Caco-2 (cell line): ENCODE measurements around the gene ACSS1. TPM values are rescaled to one million over a fixed set of nuclear protein-coding genes. Genes with fewer than 3 reads are reported as not detected.

Experiments used
- BruUV-seq: library from RNA; stranded (reverse); fragments of 400-500 nt; replicated peaks from 2 replicates; lab custom pipeline; 2021; lab: Mats Ljungman, UMichigan
- CTCF ChIA-PET: fragments of 300-600 bp; sonication (Branson Sonifier 250); formaldehyde crosslinking; loops from one replicate; lab custom pipeline; 2022; ENCODE audit warnings: antibody characterized with exemption; lab: Charles Lee
- POLR2A ChIA-PET: fragments of 300-600 bp; sonication (Branson Sonifier 250); formaldehyde crosslinking; loops from one replicate; lab custom pipeline; 2022; ENCODE audit warnings: antibody characterized with exemption; lab: Charles Lee
- DNase-seq, 2 experiments: peaks; one replicate each; pipeline versions ENCODE4 v3.0.0 to v3.0.0-alpha.2; 2020 to 2022
- H3K27me3 ChIP-seq: replicated peaks from 2 replicates; pipeline ENCODE4 v1.6.0; 2011; ENCODE audit warnings: low read length; ENCODE audit not compliant: control insufficient read depth, insufficient read depth
- H3K36me3 ChIP-seq: 2 replicates; pipeline ENCODE4 v1.5.1; 2011; ENCODE audit warnings: low read length; ENCODE audit not compliant: control insufficient read depth, insufficient read depth
- H3K4me1 ChIP-seq: fragments of 250-450 bp; sonication (Bioruptor Pico); 2 replicates; pipeline ENCODE4 v1.5.1; 2020; ENCODE audit warnings: mild to moderate bottlenecking
- H3K4me3 ChIP-seq: 2 replicates; pipeline ENCODE4 v1.5.1; 2011; ENCODE audit warnings: low read depth, mild to moderate bottlenecking, control low read depth, low read length
- H3K9me3 ChIP-seq: fragments of 250-450 bp; sonication (Bioruptor Pico); 2 replicates; pipeline ENCODE4 v1.5.1; 2020; ENCODE audit warnings: mild to moderate bottlenecking, moderate library complexity
- H3K27ac Mint-ChIP-seq: one replicate; pipeline ENCODE4 v1.8.0; 2022; ENCODE audit warnings: mixed read lengths; ENCODE audit not compliant: unreplicated experiment
- H3K27me3 Mint-ChIP-seq: one replicate; pipeline ENCODE4 v1.8.0; 2022; ENCODE audit warnings: mixed read lengths; ENCODE audit not compliant: insufficient read depth, unreplicated experiment
- H3K36me3 Mint-ChIP-seq: one replicate; pipeline ENCODE4 v1.8.0; 2022; ENCODE audit warnings: mild to moderate bottlenecking, mixed read lengths; ENCODE audit not compliant: insufficient read depth, unreplicated experiment
- H3K4me1 Mint-ChIP-seq: one replicate; pipeline ENCODE4 v1.8.0; 2022; ENCODE audit warnings: low read depth, mixed read lengths; ENCODE audit not compliant: unreplicated experiment
- H3K4me3 Mint-ChIP-seq: one replicate; pipeline ENCODE4 v1.8.0; 2022; ENCODE audit warnings: mild to moderate bottlenecking, moderate library complexity, mixed read lengths; ENCODE audit not compliant: unreplicated experiment
- H3K9me3 Mint-ChIP-seq: one replicate; pipeline ENCODE4 v1.8.0; 2022; ENCODE audit warnings: mixed read lengths; ENCODE audit not compliant: unreplicated experiment
- intact Hi-C: fragments of 100-400 bp; cut with micrococcal nuclease; formaldehyde crosslinking; loops from one replicate; pipeline ENCODE4 v1.10.0; 2022; ENCODE audit not compliant: unreplicated experiment
- total RNA-seq: library from RNA; stranded (reverse); gene quantifications from 2 replicates; pipeline ENCODE4 v1.2.3, GENCODE V29; 2022
- TF ChIP-seq, protein P1 (sequence below), 2 experiments: fragments of 200-600 bp in 1 of 2; IDR thresholded peaks; 1 replicate in 1 of 2; 2 replicates in 1 of 2; pipeline versions ENCODE4 v1.5.1 to v1.8.0; 2011 to 2022; ENCODE audit warnings: antibody characterized with exemption in 1 of 2, control low read depth in 1 of 2, inconsistent platforms in 1 of 2, low read depth in 1 of 2, low read length in 1 of 2, mild to moderate bottlenecking in 1 of 2, moderate library complexity in 1 of 2; ENCODE audit not compliant: insufficient read depth in 1 of 2, severe bottlenecking in 1 of 2, unreplicated experiment in 1 of 2

The ACSS1 gene
- total RNA-seq, 1 experiment from 2014 or later = 113 TPM

DNA sequence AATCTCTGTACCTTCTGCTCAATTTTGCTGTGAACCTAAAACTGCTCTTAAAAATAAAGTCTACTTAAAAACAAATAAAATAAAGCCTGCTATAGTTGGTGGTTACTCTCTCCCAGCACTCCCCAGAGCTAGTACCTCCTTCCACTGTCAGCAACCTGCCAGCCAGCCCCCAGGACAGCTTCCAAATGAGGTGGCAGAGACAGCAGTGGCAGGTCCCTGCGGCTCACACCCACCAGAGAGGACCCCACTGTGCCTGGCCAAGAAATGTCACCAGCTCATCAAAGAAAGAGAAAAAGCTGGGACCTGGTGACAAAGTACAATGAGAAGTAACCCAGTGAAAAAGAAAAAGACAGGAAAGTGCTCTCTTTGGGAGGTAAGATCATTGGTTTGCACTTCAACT lies 80.6 kb downstream of the ACSS1 start:
- Histone ChIP-seq H3K4me1 (no peaks in the 10 kb centered on the region), H3K27me3 (no peaks in the 10 kb centered on the region), H3K36me3 (peaks cover 7% of the 10 kb centered on the region), H3K4me3 (no peak overlapping the region), H3K9me3 (0 out of 2 replicates have a peak, but pooled peaks cover 3% of the 10 kb centered on the region)
- Mint-ChIP-seq H3K27me3 (no peaks in the 10 kb centered on the region), H3K27ac (no peak overlapping the region), H3K36me3 (peaks cover 50% of the 10 kb centered on the region), H3K4me1 (no peaks in the 10 kb centered on the region), H3K9me3 (peaks cover 34% of the 10 kb centered on the region), H3K4me3 (no peak overlapping the region)
- BruUV-seq = no TSS peak
- ChIA-PET CTCF (no interaction called here), POLR2A (no interaction called here)
- DNase-seq = no peak
- TF ChIP-seq, protein P1, sequence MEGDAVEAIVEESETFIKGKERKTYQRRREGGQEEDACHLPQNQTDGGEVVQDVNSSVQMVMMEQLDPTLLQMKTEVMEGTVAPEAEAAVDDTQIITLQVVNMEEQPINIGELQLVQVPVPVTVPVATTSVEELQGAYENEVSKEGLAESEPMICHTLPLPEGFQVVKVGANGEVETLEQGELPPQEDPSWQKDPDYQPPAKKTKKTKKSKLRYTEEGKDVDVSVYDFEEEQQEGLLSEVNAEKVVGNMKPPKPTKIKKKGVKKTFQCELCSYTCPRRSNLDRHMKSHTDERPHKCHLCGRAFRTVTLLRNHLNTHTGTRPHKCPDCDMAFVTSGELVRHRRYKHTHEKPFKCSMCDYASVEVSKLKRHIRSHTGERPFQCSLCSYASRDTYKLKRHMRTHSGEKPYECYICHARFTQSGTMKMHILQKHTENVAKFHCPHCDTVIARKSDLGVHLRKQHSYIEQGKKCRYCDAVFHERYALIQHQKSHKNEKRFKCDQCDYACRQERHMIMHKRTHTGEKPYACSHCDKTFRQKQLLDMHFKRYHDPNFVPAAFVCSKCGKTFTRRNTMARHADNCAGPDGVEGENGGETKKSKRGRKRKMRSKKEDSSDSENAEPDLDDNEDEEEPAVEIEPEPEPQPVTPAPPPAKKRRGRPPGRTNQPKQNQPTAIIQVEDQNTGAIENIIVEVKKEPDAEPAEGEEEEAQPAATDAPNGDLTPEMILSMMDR (IDR thresholded peaks at IDR 0.05; ENCODE audit: insufficient read depth in 1 of 2, low read depth in 1 of 2, low read length in 1 of 2, severe bottlenecking in 1 of 2, unreplicated experiment in 1 of 2) = no peak
- intact Hi-C loops = no loop called here

DNA sequence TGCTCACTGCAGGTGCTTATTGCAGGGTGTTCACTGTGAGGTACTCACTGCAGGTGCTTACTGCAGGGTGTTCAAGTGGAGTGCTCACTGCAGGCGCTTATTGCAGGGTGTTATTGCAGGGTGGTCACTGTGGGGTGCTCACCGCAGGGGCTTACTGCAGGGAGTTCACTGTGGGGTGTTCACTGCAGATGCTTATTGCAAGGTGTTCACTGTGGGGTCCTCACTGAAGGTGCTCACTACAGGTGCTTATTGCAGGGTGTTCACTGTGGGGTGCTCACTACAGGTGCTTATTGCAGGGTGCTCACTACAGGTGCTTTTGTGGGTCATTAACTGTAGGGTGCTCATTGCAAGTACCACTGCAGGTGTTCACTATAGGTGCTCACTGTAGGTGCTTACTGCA lies 85.6 kb downstream of the ACSS1 start:
- intact Hi-C loops = no loop called here
- Mint-ChIP-seq H3K4me3 (no peak overlapping the region), H3K36me3 (peaks cover 39% of the 10 kb centered on the region), H3K9me3 (peaks cover 15% of the 10 kb centered on the region), H3K27me3 (no peaks in the 10 kb centered on the region), H3K27ac (no peak overlapping the region), H3K4me1 (no peaks in the 10 kb centered on the region)
- 0 out of 2 replicates have a peak, but pooled peaks cover 3% of the 10 kb centered on the region for H3K9me3 ChIP-seq
- ChIA-PET CTCF (no interaction called here), POLR2A (no interaction called here)
- TF ChIP-seq, protein P1 (IDR thresholded peaks at IDR 0.05; ENCODE audit: insufficient read depth in 1 of 2, low read depth in 1 of 2, low read length in 1 of 2, severe bottlenecking in 1 of 2, unreplicated experiment in 1 of 2) = no peak
- no peak overlapping the region for H3K4me3 ChIP-seq
- H3K36me3 ChIP-seq = peaks cover 1% of the 10 kb centered on the region
- no peak for DNase-seq
- no peaks in the 10 kb centered on the region for H3K4me1 ChIP-seq
- H3K27me3 ChIP-seq = no peaks in the 10 kb centered on the region
- no TSS peak for BruUV-seq

DNA sequence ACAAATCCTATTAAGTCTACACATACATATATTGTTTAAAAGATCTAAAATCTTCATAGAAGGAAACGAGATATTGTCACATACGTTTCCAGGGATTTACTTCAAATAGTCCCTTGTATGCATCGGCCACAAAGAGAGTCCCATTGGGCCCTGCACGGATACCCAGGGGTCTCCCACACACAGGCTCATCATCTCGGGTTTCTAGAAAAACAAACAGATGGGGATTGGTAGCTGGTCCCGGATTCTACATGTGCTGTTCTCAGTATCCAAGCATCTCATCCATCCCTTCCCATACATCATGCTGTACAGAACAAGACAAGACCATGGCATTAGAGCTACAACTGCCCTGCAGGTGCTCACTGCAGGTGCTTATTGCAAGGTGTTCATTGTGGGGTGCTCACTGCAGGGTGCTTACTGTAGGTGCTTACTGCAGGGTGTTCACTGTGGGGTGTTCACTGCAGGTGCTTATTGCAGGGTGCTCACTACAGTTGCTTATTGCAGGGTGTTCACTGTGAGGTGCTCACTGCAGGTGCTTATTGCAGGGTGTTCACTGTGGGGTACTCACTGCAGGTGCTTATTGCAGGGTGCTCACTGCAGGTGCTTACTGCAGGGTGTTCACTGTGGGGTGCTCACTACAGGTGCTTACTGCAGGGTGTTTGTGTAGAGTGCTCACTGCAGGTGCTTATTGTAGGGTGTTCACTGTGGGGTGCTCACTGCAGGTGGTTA lies 86.4 kb downstream of the ACSS1 start:
- TF ChIP-seq, protein P1 (IDR thresholded peaks at IDR 0.05; ENCODE audit: insufficient read depth in 1 of 2, low read depth in 1 of 2, low read length in 1 of 2, severe bottlenecking in 1 of 2, unreplicated experiment in 1 of 2) = no peak

More for the DNA sequence above, 86.4 kb downstream of the ACSS1 start:
- Histone ChIP-seq H3K9me3 (0 out of 2 replicates have a peak, but pooled peaks cover 3% of the 10 kb centered on the region), H3K27me3 (no peaks in the 10 kb centered on the region), H3K4me3 (no peak overlapping the region), H3K36me3 (peaks cover 1% of the 10 kb centered on the region), H3K4me1 (no peaks in the 10 kb centered on the region)
- CTCF ChIA-PET = no interaction called here
- no peaks in the 10 kb centered on the region for H3K4me1 Mint-ChIP-seq
- H3K36me3 Mint-ChIP-seq = peaks cover 39% of the 10 kb centered on the region
- no peak overlapping the region for H3K27ac Mint-ChIP-seq
- DNase-seq = no peak
- intact Hi-C loops = no loop called here
- POLR2A ChIA-PET = no interaction called here
- no TSS peak for BruUV-seq
- H3K9me3 Mint-ChIP-seq = peaks cover 14% of the 10 kb centered on the region
- no peaks in the 10 kb centered on the region for H3K27me3 Mint-ChIP-seq
- H3K4me3 Mint-ChIP-seq = no peak overlapping the region
